Measurements from ENCODE around the gene CYFIP2.
"Not testable (repeated sequence)": the region's sequence is repeated elsewhere in the genome, so short reads cannot be mapped to it uniquely, and the experiment has no call there.

CYFIP2 gene

GRCh38 chr5:157400741-157401495 is 135.0 kb downstream of the CYFIP2 start:
- no peak for DNase-seq

DNA sequence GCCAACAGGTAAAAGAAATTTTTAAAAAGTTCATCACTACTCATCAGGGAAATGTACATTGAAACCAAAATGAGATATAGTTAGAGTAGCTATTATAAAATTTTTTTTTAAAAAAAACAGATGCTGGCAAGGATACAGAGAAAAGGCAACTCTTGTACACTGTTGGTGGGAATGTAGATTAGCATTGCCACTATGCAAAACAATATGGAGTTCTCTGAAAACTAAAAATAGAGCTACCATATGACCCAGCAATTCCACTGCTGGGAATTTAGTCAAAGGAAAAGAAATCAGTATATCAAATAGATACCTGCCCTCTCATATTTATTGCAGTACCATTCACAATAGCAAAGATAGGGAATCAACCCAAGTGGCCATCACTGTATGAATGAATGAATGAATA is 149.9 kb downstream of the CYFIP2 start:
- DNase-seq, result no peak

GRCh38 chr5:157419521-157419920 is 153.6 kb downstream of the CYFIP2 start:
- not testable (repeated sequence) for DNase-seq

GRCh38 chr5:157429920-157430319 is 164.0 kb downstream of the CYFIP2 start:
- DNase-seq, result not testable (repeated sequence)

DNA sequence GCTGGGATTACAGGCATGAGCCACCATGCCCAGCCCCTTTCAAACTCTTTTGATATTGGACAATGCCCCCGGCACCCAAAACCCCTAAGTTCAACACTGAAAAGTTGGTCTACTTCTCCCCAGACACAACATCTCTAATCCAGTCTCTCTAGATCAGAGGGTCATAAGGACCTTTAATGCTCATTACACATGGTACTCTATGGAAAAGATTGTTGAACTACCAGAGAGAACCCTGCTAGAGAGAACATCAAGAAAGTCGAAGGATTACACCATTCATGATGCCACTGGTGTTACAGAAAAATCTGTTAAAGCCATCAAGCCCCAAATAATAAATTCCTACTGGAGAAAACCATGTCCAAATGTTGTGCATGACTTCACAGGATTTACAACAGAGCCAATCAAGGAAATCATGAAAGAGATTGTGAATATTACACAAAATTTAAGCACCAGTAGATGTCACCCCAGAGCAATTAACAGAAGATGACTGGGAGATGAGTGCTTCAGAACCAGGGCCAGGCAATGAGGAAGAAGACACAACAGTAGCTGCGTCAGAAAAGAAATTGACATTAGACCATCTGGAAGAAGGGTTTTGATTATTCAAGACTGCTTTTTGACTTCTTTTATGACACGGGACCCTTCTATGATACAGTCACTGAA is 165.7 kb downstream of the CYFIP2 start:
- no peak for DNase-seq

GRCh38 chr5:157434096-157434495 is 168.2 kb downstream of the CYFIP2 start:
- no peak for DNase-seq

DNA sequence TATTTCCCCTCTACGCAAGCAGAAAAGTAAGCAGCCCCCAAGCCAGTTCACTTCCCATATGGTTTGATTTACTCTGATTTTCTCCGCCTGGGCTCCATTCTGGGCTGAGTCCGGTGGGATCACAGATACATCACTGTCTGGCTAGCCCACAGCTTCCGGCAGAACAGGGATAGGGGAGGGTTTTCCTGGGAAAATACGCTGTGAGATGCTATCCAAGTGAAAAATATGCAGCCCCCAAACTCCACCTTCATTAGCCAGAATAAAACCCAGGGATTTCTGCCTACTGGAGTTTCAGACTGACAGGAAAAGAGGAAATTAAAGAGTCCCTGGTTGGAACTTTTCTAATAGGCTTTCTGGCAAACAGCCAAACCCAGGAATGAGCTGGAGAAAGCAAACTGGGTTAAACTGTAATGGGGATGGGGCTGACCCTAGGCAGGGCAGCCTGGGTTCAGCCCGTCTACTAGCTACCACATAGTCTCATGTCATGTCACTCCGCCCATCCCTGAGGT is 177.2 kb downstream of the CYFIP2 start:
- no peak for DNase-seq

DNA sequence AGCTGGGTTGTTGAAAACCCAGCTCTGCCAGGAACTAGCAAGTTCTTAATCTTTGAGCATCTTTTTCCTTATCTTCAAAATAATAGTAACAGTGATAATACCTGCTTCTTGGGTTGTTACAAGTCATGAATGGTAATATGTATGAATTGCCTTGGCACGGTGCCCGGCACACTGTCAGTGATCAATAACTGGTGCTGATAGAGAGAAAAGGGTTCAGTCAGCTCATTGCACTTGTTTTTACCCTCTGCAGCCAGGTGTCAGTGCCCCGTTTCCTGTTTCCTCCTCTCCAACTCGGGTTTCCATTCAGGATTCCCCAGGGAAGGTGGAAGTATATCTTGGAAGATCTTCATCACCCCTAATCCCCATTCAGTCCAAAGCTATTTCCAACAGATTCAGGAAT is 178.3 kb downstream of the CYFIP2 start:
- no peak for DNase-seq

All from activated gamma-delta T cell (primary cell).